Body of pancreas (tissue), 4 donors: ENCODE results near the gene F12.

Source experiments
- CTCF ChIP-seq, 7 experiments: fragments of 450-650 bp in 4 of 7; fragments of 200-600 bp in 3 of 7; sonication (generic) in 3 of 7; IDR thresholded peaks; one replicate each; pipeline ENCODE4 v1.5.1; 2016 to 2019; ENCODE audit warnings: antibody characterized with exemption in 7 of 7
- POLR2A ChIP-seq, 3 donors: fragments of 450-650 bp; IDR thresholded peaks; one replicate each; pipeline ENCODE4 v1.6.1; 2016; ENCODE audit warnings: antibody characterized with exemption in 3 of 3, mild to moderate bottlenecking in 2 of 3

- TF ChIP-seq POLR2A (IDR thresholded peaks at IDR 0.05) (no peak), CTCF (IDR thresholded peaks at IDR 0.05) (no peak)
Measured at GRCh38 chr5:177433658-177434217, 24.4 kb upstream of the F12 start.
